Measurements from ENCODE around the gene MTCH1. TPM values are rescaled to one million over a fixed set of nuclear protein-coding genes. Genes with fewer than 3 reads are reported as not detected.

The MTCH1 gene
- total RNA-seq, 1 donor from 2014 or later, result 154 TPM

DNA sequence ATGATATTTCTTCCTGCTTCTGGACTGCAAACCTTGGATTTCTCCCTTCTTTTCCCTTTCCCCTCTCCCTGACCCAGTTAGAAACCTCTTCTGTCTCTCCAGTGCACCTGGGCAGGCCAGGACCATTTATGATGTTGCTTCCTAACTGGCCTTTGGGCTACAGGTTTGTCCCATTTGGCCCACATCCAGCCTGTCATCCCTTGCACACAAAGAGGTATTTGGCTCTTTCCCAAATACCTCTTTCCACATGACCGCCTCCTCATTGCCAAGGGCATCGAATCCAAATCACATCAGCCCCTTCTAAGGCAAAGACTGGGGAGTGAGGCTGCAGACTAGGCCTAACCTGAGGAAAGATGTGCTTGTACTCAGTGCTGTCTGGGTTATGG, 33.1 kb upstream of the MTCH1 start:
- no peak for ATAC-seq

DNA sequence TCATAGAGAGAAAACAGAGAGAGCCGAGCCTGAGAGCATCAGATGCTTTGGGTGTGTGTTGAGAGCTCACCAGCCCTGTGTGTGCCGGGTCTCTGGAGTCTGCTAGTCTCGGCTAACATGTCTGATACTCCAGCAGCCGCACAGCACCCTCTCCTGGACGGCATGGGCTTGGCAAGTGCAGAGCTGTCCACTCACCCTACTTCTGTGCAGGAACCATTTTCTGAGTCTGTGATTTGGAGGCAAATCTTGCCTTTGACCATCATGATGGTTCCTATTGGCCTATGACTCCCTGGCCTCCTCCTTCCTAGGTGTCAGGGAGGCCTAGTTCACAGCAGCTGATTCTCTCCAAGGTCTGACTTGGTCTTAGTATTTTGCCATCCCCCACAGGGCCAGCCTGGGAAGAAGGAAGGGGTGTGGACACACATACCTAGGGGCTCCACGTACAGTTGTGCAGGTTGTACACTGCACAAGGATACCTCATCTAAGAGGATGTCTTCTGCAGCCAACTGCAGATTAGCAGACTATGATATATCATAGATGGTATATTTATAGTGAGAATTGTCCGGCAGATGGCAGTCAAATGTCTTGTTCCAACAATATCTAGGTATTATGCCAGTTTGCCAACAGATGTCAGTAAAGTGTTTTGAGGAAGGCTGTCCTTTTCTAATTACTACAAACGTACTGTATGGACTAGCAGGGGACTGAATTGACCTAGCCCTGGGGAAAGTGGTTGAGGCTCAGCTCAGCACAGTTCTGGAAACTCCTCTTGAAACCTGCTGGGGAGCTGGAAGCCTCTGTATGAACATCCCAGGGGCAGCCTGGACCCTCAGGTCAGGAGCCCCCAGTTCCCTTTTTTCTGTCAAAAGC, 32.4 kb upstream of the MTCH1 start:
- intact Hi-C loops (cut with DNase I), result loop anchor here (10.0 kb wide), 2 partner anchors 134 to 254 kb away; partner anchors contain the start of gene C6orf89
- ATAC-seq (peak; percentile 98), DNase-seq (ENCODE audit: low spot score) (peak; percentile 96)

More for the DNA sequence above, 33.1 kb upstream of the MTCH1 start:
- no peak for DNase-seq (ENCODE audit: low spot score)
- intact Hi-C loops (cut with DNase I), result loop anchor here (10.0 kb wide), 2 partner anchors 134 to 254 kb away; partner anchors contain the start of gene C6orf89

DNA sequence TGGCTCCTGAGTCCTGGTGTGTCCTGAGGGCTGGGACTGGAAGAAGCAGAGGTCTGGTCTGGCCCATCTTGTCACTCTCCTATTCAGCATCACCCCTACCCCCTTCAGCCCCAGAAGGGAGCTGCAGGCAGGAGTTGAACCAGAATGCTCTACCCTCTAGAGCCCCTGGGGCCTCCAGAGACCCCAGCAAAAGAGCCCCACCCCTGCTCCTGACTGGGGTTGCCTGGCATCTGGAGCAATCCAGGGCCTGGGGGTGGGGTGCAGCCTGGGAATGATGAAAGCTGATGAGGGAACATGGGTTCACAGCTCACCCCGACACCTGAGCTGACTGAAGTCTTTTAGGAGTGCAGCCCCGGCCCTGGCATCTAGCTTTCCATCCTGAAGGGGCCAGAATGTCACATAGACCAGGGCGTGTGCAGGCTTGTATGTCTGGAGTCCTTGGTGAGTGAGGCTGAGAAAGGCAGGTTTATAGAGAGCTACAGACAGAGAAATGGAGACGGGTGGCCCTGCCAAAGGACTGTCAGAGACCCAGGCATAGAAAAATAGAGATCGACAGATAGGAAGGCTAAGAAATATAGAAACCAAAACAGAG, 31.7 kb upstream of the MTCH1 start:
- intact Hi-C loops (cut with DNase I), result loop anchor here (10.0 kb wide), 2 partner anchors 133 to 253 kb away; partner anchors contain the start of gene C6orf89
- ATAC-seq, result peak; percentile 11
- DNase-seq (ENCODE audit: low spot score), result no peak

DNA sequence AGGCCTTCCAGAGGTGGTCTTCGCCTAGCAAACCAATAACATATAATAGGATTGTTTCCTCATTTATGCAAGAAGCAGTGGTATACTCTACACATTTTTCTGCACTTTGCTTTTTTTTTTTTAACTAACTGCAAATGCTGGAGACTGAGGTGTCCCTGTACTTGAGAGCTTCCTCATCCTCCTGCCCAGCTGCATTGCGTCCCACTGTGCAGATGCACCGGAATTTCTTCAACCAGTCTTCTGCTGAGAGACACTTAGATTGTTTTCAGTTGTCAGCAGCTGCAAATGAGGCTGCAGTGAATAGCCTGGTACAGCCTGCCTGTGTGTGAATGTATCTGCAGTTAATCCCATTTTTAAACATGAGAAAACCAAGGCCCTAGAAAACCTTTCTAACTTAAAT, 31.0 kb upstream of the MTCH1 start:
- no peak for ATAC-seq
- DNase-seq (ENCODE audit: low spot score), result no peak
- intact Hi-C loops (cut with DNase I), result loop anchor here (10.0 kb wide), 2 partner anchors 132 to 252 kb away; partner anchors contain the start of gene C6orf89

DNA sequence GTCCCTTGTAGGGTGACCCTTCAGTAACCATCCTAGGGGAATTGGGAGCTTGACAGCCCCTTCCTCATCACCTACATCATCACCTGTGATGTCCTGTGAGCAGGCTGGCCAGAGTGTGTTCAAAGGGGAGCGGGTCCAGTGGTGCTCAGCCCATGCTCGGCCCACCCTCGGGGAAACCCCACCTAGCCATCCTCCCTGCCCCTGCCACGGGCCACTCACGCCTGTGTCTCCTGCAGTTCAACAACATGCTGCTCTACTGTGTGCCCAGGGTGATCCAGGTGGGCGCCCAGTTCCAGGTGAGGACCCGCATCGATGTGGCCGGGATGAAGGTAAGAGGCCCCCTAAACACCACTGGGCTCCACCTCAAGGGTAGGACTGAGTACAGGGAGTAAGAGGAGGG, 29.5 kb upstream of the MTCH1 start:
- intact Hi-C loops (cut with DNase I), result loop anchor here (10.0 kb wide), 2 partner anchors 131 to 251 kb away; partner anchors contain the start of gene C6orf89
- no peak for ATAC-seq
- no peak for DNase-seq (ENCODE audit: low spot score)

DNA sequence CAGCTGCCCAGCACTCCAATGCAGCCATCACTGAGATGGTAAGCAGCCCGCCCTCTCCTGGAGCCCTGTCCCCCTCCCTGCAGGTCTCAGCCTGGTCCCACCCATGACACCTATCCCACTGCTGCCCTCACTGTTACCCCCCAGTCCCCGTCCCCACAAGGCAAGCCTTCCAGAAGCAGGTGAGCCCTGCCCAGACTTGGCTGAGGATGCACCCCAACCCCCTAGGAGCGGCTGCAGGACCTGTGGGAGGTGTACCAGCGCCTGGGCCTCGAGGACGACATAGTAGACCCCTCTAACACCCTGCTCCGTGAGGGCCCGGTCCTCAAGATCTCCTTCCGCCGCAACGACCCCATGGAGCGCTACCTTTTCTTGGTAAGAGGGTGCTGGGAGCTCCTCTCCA, 28.7 kb upstream of the MTCH1 start:
- intact Hi-C loops (cut with DNase I), result loop anchor here (10.0 kb wide), 2 partner anchors 130 to 250 kb away; partner anchors contain the start of gene C6orf89
- ATAC-seq (no peak), DNase-seq (ENCODE audit: low spot score) (no peak)

DNA sequence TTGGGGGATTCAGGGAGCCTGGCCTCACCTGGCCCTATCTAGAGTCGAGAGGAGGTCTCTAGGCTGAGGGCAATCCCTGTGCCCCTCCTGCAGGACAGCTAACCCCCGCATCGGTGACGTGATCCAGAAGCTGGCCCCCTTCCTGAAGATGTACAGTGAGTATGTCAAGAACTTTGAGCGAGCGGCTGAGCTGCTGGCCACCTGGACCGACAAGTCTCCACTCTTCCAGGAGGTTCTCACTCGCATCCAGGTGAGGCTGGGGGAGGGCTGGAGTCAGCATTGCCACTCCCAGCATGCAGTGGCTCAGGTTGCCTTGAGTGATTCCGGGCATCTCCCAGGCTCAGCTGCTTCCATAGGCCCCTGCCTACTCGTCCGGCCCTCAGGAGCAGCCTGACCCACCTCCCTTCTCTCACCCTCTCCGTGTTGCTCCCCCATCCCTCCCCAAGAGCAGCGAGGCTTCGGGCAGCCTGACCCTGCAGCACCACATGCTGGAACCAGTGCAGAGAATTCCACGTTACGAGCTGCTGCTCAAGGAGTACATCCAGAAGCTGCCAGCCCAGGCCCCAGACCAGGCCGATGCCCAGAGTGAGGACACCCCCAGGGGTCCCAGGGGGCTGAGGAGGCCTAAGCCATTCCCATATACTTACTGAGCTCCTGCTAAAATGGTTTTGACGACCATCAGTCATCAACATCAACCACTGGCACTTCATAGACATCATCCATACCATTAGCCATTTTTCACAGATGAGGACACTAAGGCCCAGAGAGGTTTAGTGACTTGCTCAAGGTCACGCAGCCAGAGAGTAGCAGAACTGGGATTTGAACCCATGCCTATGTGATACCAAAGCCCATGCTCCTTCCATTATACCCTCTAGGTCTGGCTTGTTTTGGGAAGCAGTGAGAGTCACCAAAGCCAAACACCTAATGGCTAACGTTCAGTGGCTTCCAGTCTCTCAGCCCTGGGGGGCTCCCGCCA, 27.8 kb upstream of the MTCH1 start:
- DNase-seq (ENCODE audit: low spot score), result no peak
- no peak for ATAC-seq
- intact Hi-C loops (cut with DNase I), result loop anchor here (10.0 kb wide), 2 partner anchors 129 to 249 kb away; partner anchors contain the start of gene C6orf89

DNA sequence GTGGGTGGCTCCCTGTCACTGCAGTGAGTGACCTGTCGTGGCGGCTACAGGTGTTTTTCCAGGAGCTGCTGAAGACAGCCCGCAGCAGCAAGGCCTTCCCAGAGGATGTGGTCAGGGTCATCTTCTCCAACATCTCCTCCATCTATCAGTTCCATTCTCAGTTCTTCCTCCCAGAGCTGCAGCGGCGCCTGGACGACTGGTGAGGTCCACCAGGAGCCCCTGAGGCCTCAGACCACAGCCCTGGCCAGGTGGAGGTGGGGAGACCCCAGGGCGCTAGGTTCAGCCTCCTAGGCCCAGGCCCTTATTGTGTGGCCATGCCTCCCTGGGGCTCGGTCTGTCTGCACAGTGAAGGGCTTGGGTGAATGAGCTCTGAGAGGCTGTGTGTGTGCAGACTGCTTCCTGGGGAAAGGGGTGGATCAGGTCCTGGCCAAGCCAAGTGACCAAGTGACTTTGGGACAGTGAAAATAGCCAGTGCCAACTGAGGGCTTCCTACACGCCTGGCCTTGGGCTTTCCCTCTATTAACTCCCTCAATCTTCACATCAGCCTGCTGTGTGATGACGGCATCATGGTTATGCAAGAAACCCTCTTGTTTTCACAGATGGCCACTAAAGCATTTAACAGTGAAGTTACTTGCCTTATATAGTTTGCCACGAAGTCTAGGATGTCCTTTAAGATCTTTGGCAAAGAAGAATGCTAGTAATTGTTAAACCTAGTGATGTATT, 25.8 kb upstream of the MTCH1 start:
- DNase-seq (ENCODE audit: low spot score) (no peak), ATAC-seq (peak; percentile 72)
- intact Hi-C loops (cut with DNase I), result loop anchor here (2.0 to 10.0 kb wide), 3 partner anchors 71 to 247 kb away; partner anchors contain the start of gene C6orf89

DNA sequence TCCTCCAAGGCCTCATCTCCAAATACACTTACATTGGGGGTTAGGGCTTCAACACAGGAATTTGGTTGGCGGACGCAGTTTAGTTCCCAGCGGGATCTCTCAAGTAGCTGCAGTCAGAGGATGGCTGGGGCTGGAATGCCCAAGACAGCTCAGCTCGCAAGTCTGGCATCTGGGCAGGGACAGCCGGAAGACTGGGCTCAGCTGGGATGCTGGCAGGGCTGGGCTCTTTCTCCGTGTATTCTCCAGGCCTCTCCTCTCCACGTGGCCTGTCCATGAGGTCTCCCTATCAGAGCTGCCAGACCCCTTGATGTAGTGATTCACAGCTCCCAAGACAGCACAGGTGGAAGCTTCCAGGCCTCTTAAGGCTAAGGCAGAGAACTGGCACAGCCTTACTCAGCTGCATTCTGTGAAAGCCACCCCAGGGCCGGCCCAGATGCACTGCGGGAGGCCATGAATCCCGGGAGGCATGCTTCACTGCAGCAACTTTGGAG, 24.5 kb upstream of the MTCH1 start:
- ATAC-seq (no peak), DNase-seq (ENCODE audit: low spot score) (no peak)
- intact Hi-C loops (cut with DNase I), result loop anchor here (2.0 to 10.0 kb wide), 3 partner anchors 70 to 246 kb away; partner anchors contain the start of gene C6orf89

DNA sequence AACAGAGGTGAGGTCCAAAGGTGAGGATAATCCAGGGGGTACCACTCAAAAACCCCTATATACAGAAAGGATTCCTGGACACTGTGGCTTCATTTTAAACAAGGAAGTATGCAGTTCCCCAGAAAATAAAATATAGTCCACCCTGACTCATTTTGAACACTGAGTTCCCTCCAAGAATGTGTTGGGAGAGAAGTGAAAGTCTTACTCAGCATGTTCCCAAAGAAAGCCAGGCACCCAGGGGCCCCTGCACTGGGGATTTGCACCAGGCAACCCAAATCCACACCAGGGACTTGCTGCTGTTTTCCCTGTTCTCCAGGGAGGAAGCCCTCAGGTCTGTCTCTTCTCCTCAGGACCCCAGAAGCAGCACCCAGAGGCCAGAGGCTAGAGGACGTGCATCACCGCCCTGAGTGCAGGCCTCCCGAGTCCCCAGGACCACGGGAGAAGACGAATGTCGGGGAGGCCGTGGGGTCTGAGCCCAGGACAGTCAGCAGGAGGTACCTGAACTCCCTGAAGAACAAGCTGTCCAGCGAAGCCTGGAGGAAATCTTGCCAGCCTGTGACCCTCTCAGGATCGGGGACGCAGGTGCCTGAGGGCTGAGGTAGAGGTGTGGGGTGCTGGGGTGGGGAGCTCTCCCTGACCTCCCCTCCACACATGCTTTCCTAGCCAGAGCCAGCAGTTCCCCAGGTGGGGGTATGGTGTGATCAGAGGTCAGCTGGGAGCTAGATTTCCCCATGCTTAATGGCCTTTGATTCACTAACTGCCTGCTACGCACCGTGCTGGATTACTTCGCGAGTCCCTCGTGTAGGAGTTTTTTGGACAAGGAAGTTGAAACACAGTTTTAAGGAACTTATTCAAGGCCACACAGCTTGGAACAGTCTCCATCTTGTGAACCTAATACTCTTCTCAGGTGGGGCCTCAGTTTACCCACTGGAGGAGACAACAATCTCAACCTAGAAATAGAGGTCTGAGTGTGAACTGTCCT, 22.8 kb upstream of the MTCH1 start:
- DNase-seq (ENCODE audit: low spot score), result no peak
- intact Hi-C loops (cut with DNase I), result no loop called here
- ATAC-seq, result peak; percentile 54

DNA sequence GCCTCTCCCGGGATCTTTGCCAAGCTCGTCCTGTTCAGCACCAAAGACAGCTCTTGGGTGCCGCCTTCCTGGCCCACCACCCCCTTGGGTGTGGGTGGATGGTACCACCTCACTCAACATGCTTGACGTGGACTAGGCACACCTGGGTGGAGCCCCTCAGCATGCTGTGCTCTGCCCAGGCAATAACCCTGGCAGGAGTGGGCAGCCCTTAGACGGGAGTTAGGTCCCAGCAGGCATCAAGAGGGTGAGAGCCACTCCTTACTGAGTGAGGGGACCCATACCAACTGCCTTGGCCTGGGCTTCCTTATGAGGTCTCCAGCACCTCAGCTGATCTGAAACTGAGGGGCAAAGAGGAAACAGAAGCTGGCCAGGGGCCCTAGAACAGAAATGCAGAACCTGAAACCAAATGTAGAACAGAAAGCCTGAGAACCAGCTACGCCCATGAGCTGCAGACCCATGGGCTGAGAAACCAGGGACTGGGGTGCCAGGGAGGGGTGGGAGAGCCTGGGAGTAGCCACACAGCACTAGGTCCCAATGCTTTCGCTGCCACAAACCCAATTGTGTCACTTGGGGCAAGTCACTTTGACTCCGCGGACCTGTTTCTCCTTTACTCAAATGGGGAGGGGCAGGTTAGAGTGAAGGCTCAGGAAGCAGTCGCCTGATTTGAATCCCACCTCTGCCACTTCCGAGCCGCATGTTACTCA, 21.5 kb upstream of the MTCH1 start:
- DNase-seq (ENCODE audit: low spot score) (no peak), ATAC-seq (peak; percentile 31)
- intact Hi-C loops (cut with DNase I), result no loop called here

DNA sequence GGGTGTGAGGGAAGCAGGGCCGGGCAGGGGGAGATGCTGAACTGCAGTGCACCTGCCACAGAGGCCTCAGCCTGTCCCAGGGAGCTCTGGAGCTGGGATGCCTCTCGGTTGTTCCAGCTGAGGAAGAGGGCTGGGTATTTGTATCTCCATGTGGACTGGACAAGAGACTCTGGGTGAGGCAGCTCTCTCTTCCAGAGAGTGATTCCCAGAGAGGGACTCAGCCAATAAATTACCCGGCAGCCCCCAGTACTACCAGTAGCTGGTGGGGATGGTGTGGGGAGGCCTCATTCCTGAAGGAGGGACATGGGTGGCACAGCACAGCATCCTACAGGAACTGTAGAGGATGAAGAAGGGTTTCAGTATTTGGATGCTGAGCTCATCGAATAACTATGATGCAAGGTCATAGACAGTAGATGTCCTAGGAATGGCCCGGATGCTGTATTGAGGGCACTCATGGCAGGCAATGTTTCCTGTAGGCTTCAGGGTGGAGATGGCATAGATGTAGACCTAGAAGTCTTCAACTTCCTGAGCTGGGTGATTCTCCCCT, 20.9 kb upstream of the MTCH1 start:
- DNase-seq (ENCODE audit: low spot score) (no peak), ATAC-seq (no peak)
- intact Hi-C loops (cut with DNase I), result no loop called here

DNA sequence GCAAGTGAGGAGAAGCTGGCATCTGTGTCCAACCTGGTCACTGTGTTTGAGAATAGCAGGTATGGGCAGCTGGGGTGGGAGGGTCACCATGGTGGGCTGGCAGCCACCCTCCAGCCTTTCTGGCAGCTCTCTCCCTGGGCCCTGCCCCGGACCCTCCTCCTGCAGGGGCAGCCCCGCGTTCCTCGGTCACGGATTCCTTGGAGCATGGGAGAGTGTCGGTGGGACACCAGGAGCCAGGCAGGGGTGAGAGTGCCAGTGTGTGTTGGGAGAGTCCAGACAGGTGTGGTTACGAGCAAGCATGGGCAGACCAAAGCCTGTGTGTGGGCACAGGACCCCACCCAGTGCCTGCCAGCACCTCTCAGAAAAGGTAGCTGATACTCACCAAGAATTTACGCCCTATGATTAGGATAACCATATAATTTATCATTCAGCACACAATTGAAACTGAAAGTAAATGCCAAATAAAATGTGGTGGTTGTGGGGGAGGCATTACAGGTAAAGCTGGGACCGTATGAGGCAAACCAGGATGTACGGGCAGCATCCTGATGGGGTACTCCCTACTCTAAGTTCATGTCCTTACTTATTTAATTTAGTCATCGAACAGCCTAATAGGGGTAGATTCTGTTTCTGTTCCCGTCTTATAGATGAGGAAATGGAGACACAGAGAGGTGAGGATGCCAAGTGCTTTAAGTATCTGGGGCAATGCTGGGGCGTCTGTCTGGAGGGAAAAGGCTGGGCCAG, 20.0 kb upstream of the MTCH1 start:
- no peak for DNase-seq (ENCODE audit: low spot score)
- intact Hi-C loops (cut with DNase I), result no loop called here
- no peak for ATAC-seq

DNA sequence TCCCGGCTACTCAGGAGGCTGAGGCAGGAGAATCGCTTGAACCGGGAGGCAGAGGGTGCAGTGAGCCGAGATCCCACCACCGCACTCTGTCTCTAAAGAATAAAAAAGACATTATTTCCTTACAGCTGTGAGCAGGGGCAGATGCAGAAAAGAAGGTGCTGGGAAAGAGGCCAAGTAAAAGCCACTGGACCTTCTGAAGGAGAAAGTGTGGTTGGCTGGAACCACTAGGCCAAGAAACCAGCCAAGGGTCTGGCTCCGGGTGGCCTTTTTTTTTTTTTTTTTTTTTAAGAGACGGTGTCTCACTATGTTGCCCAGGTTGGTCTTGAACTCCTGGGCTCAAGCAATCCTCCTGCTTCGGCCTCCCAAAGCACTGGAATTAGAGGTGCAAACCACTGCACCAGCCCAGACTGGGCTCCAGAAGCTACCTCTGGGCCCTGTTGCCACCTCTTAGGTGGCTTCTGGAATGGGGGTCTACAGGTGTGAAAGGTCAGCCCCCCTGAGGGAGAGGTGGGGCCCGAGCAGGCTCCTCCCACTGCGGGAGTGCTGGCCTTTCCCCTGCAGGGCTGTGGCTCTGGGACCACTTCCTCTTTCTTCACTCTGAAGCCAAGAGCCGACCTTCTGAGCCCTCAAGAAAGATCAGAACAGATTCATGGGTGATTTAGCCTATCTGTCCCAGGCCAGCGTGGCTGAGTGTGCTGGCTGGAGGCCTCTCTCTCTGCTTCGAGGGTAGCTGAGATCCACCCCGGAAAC, 19.2 kb upstream of the MTCH1 start, which contains the start of gene FGD2:
Gene FGD2 (plus strand): TSS at position 595 of the 750 bp plus-strand sequence. CDS start 163 bp downstream, outside the sequence.
- intact Hi-C loops (cut with DNase I), result no loop called here
- peak; percentile 18 for ATAC-seq
- DNase-seq (ENCODE audit: low spot score), result no peak
